ENCODE results near the gene CLTA. TPM values are rescaled to one million over a fixed set of nuclear protein-coding genes. Genes with fewer than 3 reads are reported as not detected.
"Not testable (repeated sequence)": the region's sequence is repeated elsewhere in the genome, so short reads cannot be mapped to it uniquely, and the experiment has no call there.

Gene CLTA
- polyA plus RNA-seq, 2 of the 4 experiments (the other 2 are of a cell fraction) = 291 to 312 TPM

DNA sequence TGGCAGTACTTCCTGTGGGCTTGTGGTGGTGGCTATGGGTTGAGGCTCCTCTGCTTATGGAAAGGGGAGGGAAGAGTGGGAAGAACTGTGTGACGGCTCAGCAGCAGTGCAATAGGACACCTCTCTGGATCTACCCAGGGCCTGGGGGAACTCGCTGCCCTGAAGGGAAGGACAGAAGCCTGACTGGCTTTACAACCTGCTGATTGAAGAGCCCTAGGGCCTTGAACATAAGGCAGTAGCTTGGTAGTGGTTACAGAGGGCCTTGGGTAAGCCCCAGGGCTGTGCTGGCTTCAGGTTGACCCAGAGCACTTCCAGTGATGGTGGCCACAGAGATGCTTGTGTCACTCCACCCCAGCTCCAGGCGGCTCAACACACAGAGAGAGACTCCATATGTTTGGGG is 16.0 kb upstream of the CLTA start:
- no peak overlapping the region for H3K4me2 ChIP-seq
- TF ChIP-seq NFE2L2 (conservative IDR thresholded peaks at IDR 0.05; ENCODE audit: low read length) (no peak), ZC3H11A (IDR thresholded peaks at IDR 0.05) (no peak), USF2 (IDR thresholded peaks at IDR 0.05) (no peak), PHF8 (IDR thresholded peaks at IDR 0.05; ENCODE audit: borderline replicate concordance, low read depth) (no peak), NPAS2 (CRISPR knock-in tag; IDR thresholded peaks at IDR 0.05; ENCODE audit: borderline replicate concordance) (no peak), ESRRA (IDR thresholded peaks at IDR 0.05; ENCODE audit: borderline replicate concordance, low read length) (no peak), GATA3 (IDR thresholded peaks at IDR 0.05; ENCODE audit: borderline replicate concordance) (no peak), KDM1A (IDR thresholded peaks at IDR 0.05; ENCODE audit: low read depth) (no peak), REST (IDR thresholded peaks at IDR 0.05) (no peak), HMGXB4 (CRISPR knock-in tag; IDR thresholded peaks at IDR 0.05; ENCODE audit: borderline replicate concordance) (no peak), TP53 (CRISPR knock-in tag; IDR thresholded peaks at IDR 0.05) (no peak)
- TF ChIP-seq, protein P1, sequence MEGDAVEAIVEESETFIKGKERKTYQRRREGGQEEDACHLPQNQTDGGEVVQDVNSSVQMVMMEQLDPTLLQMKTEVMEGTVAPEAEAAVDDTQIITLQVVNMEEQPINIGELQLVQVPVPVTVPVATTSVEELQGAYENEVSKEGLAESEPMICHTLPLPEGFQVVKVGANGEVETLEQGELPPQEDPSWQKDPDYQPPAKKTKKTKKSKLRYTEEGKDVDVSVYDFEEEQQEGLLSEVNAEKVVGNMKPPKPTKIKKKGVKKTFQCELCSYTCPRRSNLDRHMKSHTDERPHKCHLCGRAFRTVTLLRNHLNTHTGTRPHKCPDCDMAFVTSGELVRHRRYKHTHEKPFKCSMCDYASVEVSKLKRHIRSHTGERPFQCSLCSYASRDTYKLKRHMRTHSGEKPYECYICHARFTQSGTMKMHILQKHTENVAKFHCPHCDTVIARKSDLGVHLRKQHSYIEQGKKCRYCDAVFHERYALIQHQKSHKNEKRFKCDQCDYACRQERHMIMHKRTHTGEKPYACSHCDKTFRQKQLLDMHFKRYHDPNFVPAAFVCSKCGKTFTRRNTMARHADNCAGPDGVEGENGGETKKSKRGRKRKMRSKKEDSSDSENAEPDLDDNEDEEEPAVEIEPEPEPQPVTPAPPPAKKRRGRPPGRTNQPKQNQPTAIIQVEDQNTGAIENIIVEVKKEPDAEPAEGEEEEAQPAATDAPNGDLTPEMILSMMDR (IDR thresholded peaks at IDR 0.05) = no peak
- POLR2A ChIA-PET = no interaction called here
- no peak overlapping the region for H3K4me3 ChIP-seq
- FAIRE-seq = no peak
- H3K27ac ChIP-seq = no peak overlapping the region
- 62% methylated on average over 3 of the region's 3 CpGs for WGBS (ENCODE audit: missing lambda C conversion rate)
- no peak; a peak in 1 of 6 replicates for ATAC-seq
- CTCF ChIA-PET = interaction anchor here (0.9 to 5.5 kb wide), 2 partner anchors 15 to 34 kb away, joined by 3 to 28 read pairs; partner anchors contain the start of gene CLTA
- H3K9me3 ChIP-seq = no peaks in the 10 kb centered on the region
- DNase-seq (ENCODE audit: low read depth in 1 of 2, low spot score in 1 of 2) = no peak
- H3K4me1 ChIP-seq = no peaks in the 10 kb centered on the region

DNA sequence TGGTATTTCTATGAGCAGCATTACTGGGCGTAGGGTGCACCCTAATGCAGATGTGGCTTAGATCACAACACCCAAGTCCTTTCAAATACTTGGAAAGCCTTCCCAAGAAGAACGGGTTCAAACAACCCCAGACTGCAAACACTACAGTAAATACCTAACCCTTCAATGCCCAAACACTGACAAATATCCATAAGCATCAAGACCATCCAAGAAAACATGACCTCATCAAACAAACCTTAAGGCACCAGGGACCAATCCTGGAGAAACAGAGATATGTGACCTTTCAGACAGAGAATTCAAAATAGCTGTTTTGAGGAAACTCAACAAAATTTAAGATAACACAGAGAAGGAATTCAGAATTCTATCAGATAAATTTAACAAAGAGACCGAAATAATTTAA is 15.5 kb upstream of the CLTA start:
- 69% methylated on average over 3 of the region's 3 CpGs for whole genome bisulfite sequencing (ENCODE audit: missing lambda C conversion rate)
- FAIRE-seq; H3K4me1 ChIP-seq; DNase-seq (ENCODE audit: low read depth in 1 of 2, low spot score in 1 of 2); H3K4me2 ChIP-seq; H3K27ac ChIP-seq; H3K4me3 ChIP-seq; H3K9me3 ChIP-seq; POLR2A ChIA-PET; ATAC-seq: not testable (repeated sequence)
- CTCF ChIA-PET = interaction anchor here (1.2 to 5.5 kb wide), 3 partner anchors 15 to 167 kb away, joined by 4 to 28 read pairs (median 5); partner anchors contain the start of gene CLTA

DNA sequence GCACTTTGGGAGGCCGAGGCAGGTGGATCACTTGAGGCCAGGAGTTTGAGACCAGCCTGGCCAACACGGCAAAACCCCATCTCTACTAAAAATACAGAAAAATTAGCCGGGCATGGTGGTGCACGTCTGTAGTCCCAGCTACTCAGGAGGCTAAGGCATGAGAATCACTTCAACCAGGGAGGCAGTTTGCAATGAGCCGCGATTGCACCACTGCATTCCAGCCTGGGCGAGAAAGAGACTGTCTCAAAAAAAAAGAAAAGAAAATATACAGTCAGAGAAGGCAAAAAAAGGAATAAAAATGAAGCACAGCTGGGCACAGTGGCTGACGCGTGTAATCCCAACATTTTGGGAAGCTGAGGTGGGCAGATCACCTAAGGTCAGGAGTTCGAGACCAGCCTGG is 14.2 kb upstream of the CLTA start:
- H3K4me3 ChIP-seq; POLR2A ChIA-PET; H3K4me1 ChIP-seq; ATAC-seq; DNase-seq (ENCODE audit: low read depth in 1 of 2, low spot score in 1 of 2); H3K9me3 ChIP-seq; H3K4me2 ChIP-seq; FAIRE-seq; H3K27ac ChIP-seq: not testable (repeated sequence)
- CTCF ChIA-PET = interaction anchor here (1.1 to 3.1 kb wide), 5 partner anchors 9 to 231 kb away, joined by 3 to 30 read pairs (median 5); partner anchors contain the start of gene CCIN
- 88% methylated on average over 10 of the region's 10 CpGs for WGBS (ENCODE audit: missing lambda C conversion rate)

All from A549 (cell line).